ENCODE measurements around the gene OR2D2. TPM values are rescaled to one million over a fixed set of nuclear protein-coding genes. Genes with fewer than 3 reads are reported as not detected.

OR2D2 gene
- total and polyA plus RNA-seq, 10 of the 15 experiments (the other 5 are each of a cell fraction or from before 2014, with no cell fraction given): not detected

DNA sequence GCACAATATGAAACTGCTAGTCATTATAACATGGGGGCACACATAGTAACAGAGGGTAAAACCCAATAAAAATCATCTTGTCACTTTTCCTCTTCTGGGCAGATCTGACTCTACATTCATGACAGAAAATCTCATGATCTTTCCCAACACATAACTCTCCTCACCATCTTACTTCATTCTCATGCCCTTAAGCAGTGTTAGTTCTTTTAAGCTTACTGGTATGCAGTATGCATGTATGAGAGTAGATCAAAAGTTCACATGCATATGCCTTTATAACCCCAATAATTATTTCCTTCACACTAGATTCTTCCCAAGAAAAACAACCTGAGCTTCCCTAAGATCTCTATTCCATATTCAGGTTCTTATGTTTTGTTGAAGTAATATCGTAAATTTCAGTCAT is 21.0 kb downstream of the OR2D2 start:
- no peak for FAIRE-seq

More for the DNA sequence above, 21.0 kb downstream of the OR2D2 start:
- H3K9me3 ChIP-seq (replicated peaks; ENCODE audit: control insufficient read depth, insufficient read depth, low read length): no peaks in the 10 kb centered on the region
- ChIA-PET CTCF (interaction anchor here (0.8 kb wide), 1 partner anchor 9 kb away, joined by 3 read pairs; no protein-coding TSS in a partner anchor), POLR2A (no interaction called here), RAD21 (ENCODE audit: unreplicated experiment) (no interaction called here), SMC1A (ENCODE audit: uncharacterized antibody, unreplicated experiment) (no interaction called here)
- H3K4me2 ChIP-seq (ENCODE audit: control insufficient read depth, insufficient read depth): no peak overlapping the region
- H3K27me3 ChIP-seq (replicated peaks in 1 of 2; ENCODE audit: control insufficient read depth in 2 of 2, insufficient read depth in 2 of 2, low read length in 1 of 2): no peaks in the 10 kb centered on the region
- no peaks in the 10 kb centered on the region for H4K20me1 ChIP-seq (ENCODE audit: control insufficient read depth, insufficient read depth)
- no peaks in the 10 kb centered on the region for H3K4me1 ChIP-seq (ENCODE audit: control insufficient read depth, insufficient read depth, low read length)
- no peaks in the 10 kb centered on the region for H3K36me3 ChIP-seq (ENCODE audit: control insufficient read depth in 2 of 2, insufficient read depth in 2 of 2, low read length in 1 of 2)
- H3K4me3 ChIP-seq: no peak overlapping the region
- 0% methylated on average over 1 of the region's 1 CpG for whole genome bisulfite sequencing (ENCODE audit: insufficient coverage, insufficient replicate concordance, low lambda C conversion rate, missing lambda C conversion rate)
- TF ChIP-seq ZNF207 (IDR thresholded peaks at IDR 0.05; ENCODE audit: borderline replicate concordance) (no peak), POLR2AphosphoS2 (IDR thresholded peaks at IDR 0.05; ENCODE audit: low read depth, low read length) (no peak), CBX5 (IDR thresholded peaks at IDR 0.05; ENCODE audit: low read depth) (no peak), EGR1 (IDR thresholded peaks at IDR 0.05; ENCODE audit: borderline replicate concordance in 1 of 2, low read depth in 2 of 2, low read length in 2 of 2) (no peak), EP300 (IDR thresholded peaks at IDR 0.05; ENCODE audit: borderline replicate concordance in 1 of 2, control insufficient read depth in 1 of 2, low read depth in 2 of 2, low read length in 2 of 2) (no peak), SMAD1 (IDR thresholded peaks at IDR 0.05; ENCODE audit: low read depth, partially characterized antibody) (no peak), NFIC (IDR thresholded peaks at IDR 0.05; ENCODE audit: low read depth, low read length) (no peak), BCL11A (IDR thresholded peaks at IDR 0.05; ENCODE audit: low read depth, low read length) (no peak), IKZF1 (conservative IDR thresholded peaks at IDR 0.05) (no peak), MYB (IDR thresholded peaks at IDR 0.05; ENCODE audit: borderline replicate concordance, low read depth, low read length) (no peak)
- TF ChIP-seq, protein P1, sequence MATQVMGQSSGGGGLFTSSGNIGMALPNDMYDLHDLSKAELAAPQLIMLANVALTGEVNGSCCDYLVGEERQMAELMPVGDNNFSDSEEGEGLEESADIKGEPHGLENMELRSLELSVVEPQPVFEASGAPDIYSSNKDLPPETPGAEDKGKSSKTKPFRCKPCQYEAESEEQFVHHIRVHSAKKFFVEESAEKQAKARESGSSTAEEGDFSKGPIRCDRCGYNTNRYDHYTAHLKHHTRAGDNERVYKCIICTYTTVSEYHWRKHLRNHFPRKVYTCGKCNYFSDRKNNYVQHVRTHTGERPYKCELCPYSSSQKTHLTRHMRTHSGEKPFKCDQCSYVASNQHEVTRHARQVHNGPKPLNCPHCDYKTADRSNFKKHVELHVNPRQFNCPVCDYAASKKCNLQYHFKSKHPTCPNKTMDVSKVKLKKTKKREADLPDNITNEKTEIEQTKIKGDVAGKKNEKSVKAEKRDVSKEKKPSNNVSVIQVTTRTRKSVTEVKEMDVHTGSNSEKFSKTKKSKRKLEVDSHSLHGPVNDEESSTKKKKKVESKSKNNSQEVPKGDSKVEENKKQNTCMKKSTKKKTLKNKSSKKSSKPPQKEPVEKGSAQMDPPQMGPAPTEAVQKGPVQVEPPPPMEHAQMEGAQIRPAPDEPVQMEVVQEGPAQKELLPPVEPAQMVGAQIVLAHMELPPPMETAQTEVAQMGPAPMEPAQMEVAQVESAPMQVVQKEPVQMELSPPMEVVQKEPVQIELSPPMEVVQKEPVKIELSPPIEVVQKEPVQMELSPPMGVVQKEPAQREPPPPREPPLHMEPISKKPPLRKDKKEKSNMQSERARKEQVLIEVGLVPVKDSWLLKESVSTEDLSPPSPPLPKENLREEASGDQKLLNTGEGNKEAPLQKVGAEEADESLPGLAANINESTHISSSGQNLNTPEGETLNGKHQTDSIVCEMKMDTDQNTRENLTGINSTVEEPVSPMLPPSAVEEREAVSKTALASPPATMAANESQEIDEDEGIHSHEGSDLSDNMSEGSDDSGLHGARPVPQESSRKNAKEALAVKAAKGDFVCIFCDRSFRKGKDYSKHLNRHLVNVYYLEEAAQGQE (IDR thresholded peaks at IDR 0.05; ENCODE audit: low read depth, low read length): no peak
- BruUV-seq (replicated peaks): no TSS peak
- DNase-seq (ENCODE audit: low read depth, low spot score) (no peak), ATAC-seq (no peak)
- H3K9ac ChIP-seq (ENCODE audit: control insufficient read depth, insufficient read depth, low read length): no peak overlapping the region
- intact Hi-C loops (cut with micrococcal nuclease; ENCODE audit: unreplicated experiment): no loop called here
- in situ Hi-C loops (cut with MboI): no loop called here
- H3K79me2 ChIP-seq (ENCODE audit: control insufficient read depth, insufficient read depth, low read length): no peaks in the 10 kb centered on the region
- H2AFZ ChIP-seq (ENCODE audit: control insufficient read depth, low read depth, low read length): no peak overlapping the region
- no peak overlapping the region for H3K27ac ChIP-seq (ENCODE audit: control insufficient read depth, insufficient read depth)

Measured in GM12878 (cell line).